IMR-90 (cell line): ENCODE data around the gene MFN2. TPM values are rescaled to one million over a fixed set of nuclear protein-coding genes. Genes with fewer than 3 reads are reported as not detected.

Experiments
- ATAC-seq: fragments of 200-7000 bp; cut with Tn5 transposase; 2 replicates; pipeline ENCODE4 v1.9.1; 2020; ENCODE audit warnings: low read depth, mild to moderate bottlenecking, moderate library complexity
- BruUV-seq: library from RNA; stranded (reverse); fragments of 400-500 nt; replicated peaks from 2 replicates; lab custom pipeline; 2021; lab: Mats Ljungman, UMichigan
- CTCF ChIA-PET: fragments of 300-600 bp; formaldehyde crosslinking; extraction: SDS; loops from one replicate; lab custom pipeline; 2021; ENCODE audit warnings: antibody characterized with exemption; lab: Yijun Ruan, JAX
- POLR2A ChIA-PET: fragments of 300-600 bp; sonication (Branson Sonifier 250); formaldehyde crosslinking; loops from one replicate; lab custom pipeline; 2022; ENCODE audit warnings: antibody characterized with exemption; ENCODE audit not compliant: unreplicated experiment; lab: Charles Lee
- DNase-seq: peaks from one replicate; pipeline ENCODE4 v3.0.0; 2013
- H2AFZ ChIP-seq: replicated peaks from 2 replicates; pipeline ENCODE3; 2013; ENCODE audit warnings: low read length, mild to moderate bottlenecking; ENCODE audit not compliant: poor library complexity
- H2AK5ac ChIP-seq: 2 replicates; pipeline ENCODE4 v1.6.1; 2013; ENCODE audit warnings: low read depth, low read length, inconsistent platforms
- H2AK9ac ChIP-seq: replicated peaks from 2 replicates; pipeline ENCODE3; 2013; ENCODE audit warnings: mild to moderate bottlenecking, low read depth, low read length, moderate library complexity; ENCODE audit not compliant: poor library complexity
- H2BK120ac ChIP-seq: 2 replicates; pipeline ENCODE4 v1.6.1; 2013; ENCODE audit warnings: low read depth, low read length, inconsistent platforms
- H2BK15ac ChIP-seq: 3 replicates; pipeline ENCODE4 v1.6.1; 2013; ENCODE audit warnings: low read depth, low read length, inconsistent platforms
- H2BK20ac ChIP-seq: 2 replicates; pipeline ENCODE4 v1.6.1; 2013; ENCODE audit warnings: low read depth, mild to moderate bottlenecking, inconsistent platforms, low read length, moderate library complexity
- H2BK5ac ChIP-seq: 2 replicates; pipeline ENCODE4 v1.6.1; 2013; ENCODE audit warnings: mild to moderate bottlenecking, low read depth, low read length, inconsistent platforms; ENCODE audit not compliant: poor library complexity, severe bottlenecking
- H3K14ac ChIP-seq: replicated peaks from 2 replicates; pipeline ENCODE4 v1.6.1; 2013; ENCODE audit warnings: low read depth, low read length, inconsistent platforms
- H3K18ac ChIP-seq: 2 replicates; pipeline ENCODE4 v1.6.1; 2013; ENCODE audit warnings: low read depth, low read length, control low read depth
- H3K23ac ChIP-seq: 2 replicates; pipeline ENCODE4 v1.6.1; 2013; ENCODE audit warnings: low read depth, low read length, inconsistent platforms
- H3K27ac ChIP-seq: 2 replicates; pipeline ENCODE4 v1.5.1; 2013; ENCODE audit warnings: mild to moderate bottlenecking, control low read depth, low read length; ENCODE audit not compliant: insufficient read depth
- H3K27me3 ChIP-seq: 2 replicates; pipeline ENCODE4 v1.6.1; 2013; ENCODE audit warnings: low read length; ENCODE audit not compliant: control insufficient read depth, insufficient read depth
- H3K36me3 ChIP-seq: 2 replicates; pipeline ENCODE4 v1.6.1; 2013; ENCODE audit warnings: low read length, mixed read lengths; ENCODE audit not compliant: control insufficient read depth, insufficient read depth
- H3K4ac ChIP-seq: 2 replicates; pipeline ENCODE4 v1.6.1; 2013; ENCODE audit warnings: low read depth, low read length, inconsistent platforms
- H3K4me1 ChIP-seq: 2 replicates; pipeline ENCODE4 v1.6.1; 2013; ENCODE audit warnings: low read length, mixed read lengths; ENCODE audit not compliant: control insufficient read depth, insufficient read depth
- H3K4me2 ChIP-seq: 2 replicates; pipeline ENCODE4 v1.6.1; 2013; ENCODE audit warnings: low read depth, mild to moderate bottlenecking, control low read depth, low read length, moderate library complexity
- H3K4me3 ChIP-seq: 2 replicates; pipeline ENCODE4 v1.5.1; 2013; ENCODE audit warnings: low read depth, mild to moderate bottlenecking, control low read depth, low read length, moderate library complexity; ENCODE audit not compliant: insufficient read depth
- H3K56ac ChIP-seq: 2 replicates; pipeline ENCODE4 v1.6.1; 2013; ENCODE audit warnings: low read length, inconsistent platforms; ENCODE audit not compliant: insufficient read depth; ENCODE audit errors: extremely low read depth
- H3K79me1 ChIP-seq, 2 experiments: 2 replicates each; pipeline ENCODE4 v1.6.1; 2013; ENCODE audit warnings: low read length in 2 of 2, inconsistent platforms in 1 of 2, low read depth in 1 of 2
- H3K9ac ChIP-seq: 2 replicates; pipeline ENCODE4 v1.6.1; 2013; ENCODE audit warnings: low read depth, low read length, control low read depth
- H3K9me1 ChIP-seq: 2 replicates; pipeline ENCODE4 v1.6.1; 2013; ENCODE audit warnings: low read length, inconsistent platforms; ENCODE audit not compliant: insufficient read depth
- H3K9me3 ChIP-seq: 2 replicates; pipeline ENCODE4 v1.6.1; 2013; ENCODE audit warnings: low read length; ENCODE audit not compliant: control insufficient read depth, insufficient read depth
- H4K20me1 ChIP-seq: 2 replicates; pipeline ENCODE4 v1.6.1; 2013; ENCODE audit warnings: low read length, inconsistent platforms; ENCODE audit not compliant: insufficient read depth
- H4K5ac ChIP-seq: 2 replicates; pipeline ENCODE4 v1.6.1; 2013; ENCODE audit warnings: mild to moderate bottlenecking, low read depth, low read length, control low read depth
- H4K8ac ChIP-seq, 2 experiments: 2 replicates each; pipeline ENCODE4 v1.6.1; 2013; ENCODE audit warnings: low read depth in 2 of 2, low read length in 2 of 2, control low read depth in 1 of 2, inconsistent platforms in 1 of 2
- H4K91ac ChIP-seq: 2 replicates; pipeline ENCODE4 v1.6.1; 2013; ENCODE audit warnings: low read depth, low read length, inconsistent platforms; ENCODE audit not compliant: insufficient read depth
- BHLHE40 ChIP-seq: fragments of 150-350 bp; IDR thresholded peaks from 2 replicates; pipeline ENCODE4 v1.6.1; 2016; ENCODE audit warnings: mild to moderate bottlenecking, low read depth, low read length
- CEBPB ChIP-seq: IDR thresholded peaks from 2 replicates; pipeline ENCODE4 v1.6.1; 2012; ENCODE audit warnings: low read depth, low read length, improper control_type of control experiment
- FOS ChIP-seq: fragments of 150-350 bp; IDR thresholded peaks from 2 replicates; pipeline ENCODE4 v1.6.1; 2016; ENCODE audit warnings: low read depth, low read length
- MAFK ChIP-seq: IDR thresholded peaks from 2 replicates; pipeline ENCODE4 v1.6.1; 2012; ENCODE audit warnings: low read depth, low read length, improper control_type of control experiment
- MAZ ChIP-seq: IDR thresholded peaks from 2 replicates; pipeline ENCODE4 v1.6.1; 2012; ENCODE audit warnings: low read depth, mild to moderate bottlenecking, low read length, improper control_type of control experiment, moderate library complexity, borderline replicate concordance
- NFE2L2 ChIP-seq: fragments of 150-350 bp; IDR thresholded peaks from 2 replicates; pipeline ENCODE4 v1.6.1; 2016; ENCODE audit warnings: low read depth, mild to moderate bottlenecking, low read length
- RAD21 ChIP-seq: IDR thresholded peaks from 2 replicates; pipeline ENCODE4 v1.6.1; 2012; ENCODE audit warnings: low read length, improper control_type of control experiment
- USF2 ChIP-seq: fragments of 150-350 bp; IDR thresholded peaks from 2 replicates; pipeline ENCODE4 v1.6.1; 2017; ENCODE audit warnings: mild to moderate bottlenecking, antibody characterized with exemption, low read length, low read depth
- WGBS, 2 experiments: methylation state at CpG; one replicate each; pipeline versions ENCODE4 v1.1.5 to v1.1.7; 2013; ENCODE audit warnings: missing lambda C conversion rate in 2 of 2; ENCODE audit not compliant: insufficient read length in 1 of 2; ENCODE audit errors: extremely low coverage in 2 of 2; 5-methylcytosine and 5-hydroxymethylcytosine counted together
- dilution Hi-C: fragments of 300-500 bp; cut with HindIII; formaldehyde crosslinking; loops from one replicate; pipeline ENCODE4 v1.14.3; 2018; ENCODE audit warnings: low sequenced_read_pairs; ENCODE audit not compliant: unreplicated experiment
- in situ Hi-C: fragments of 300-500 bp; cut with MboI; formaldehyde crosslinking; loops from 3 replicates; pipeline ENCODE4 v1.14.3; 2019; ENCODE audit warnings: low sequenced_read_pairs, inconsistent platforms, mixed read lengths
- intact Hi-C: fragments of 100-400 bp; cut with micrococcal nuclease; formaldehyde crosslinking; loops from 2 replicates; pipeline ENCODE4 v1.10.0; 2022
- polyA plus RNA-seq, 3 experiments: library from polyadenylated mRNA; depleted of rRNA; stranded (reverse); fragments of >200 nt; gene quantifications; 2 replicates each; pipeline ENCODE4 v1.2.3, GENCODE V29; 2012; ENCODE audit warnings: low replicate concordance in 1 of 3
- total RNA-seq: library from RNA; depleted of rRNA; stranded (reverse); fragments of >200 nt; gene quantifications from 2 replicates; pipeline ENCODE4 v1.2.3, GENCODE V29; 2012

Gene MFN2
- total and polyA plus RNA-seq, 2 of the 4 experiments (the other 2 are of a cell fraction), result 52.8 to 84.2 TPM

- in situ Hi-C loops (no loop called here), dilution Hi-C loops (no loop called here), intact Hi-C loops (no loop called here)
- DNase-seq (no peak), ATAC-seq (no peak)
- Histone ChIP-seq H3K4me1 (no peaks in the 10 kb centered on the region), H4K20me1 (peaks cover 8% of the 10 kb centered on the region), H3K9me3 (no peaks in the 10 kb centered on the region), H2BK15ac (no peak overlapping the region), H2AK9ac (no peak overlapping the region), H2BK20ac (no peak overlapping the region), H3K4me3 (no peak overlapping the region), H3K23ac (no peak overlapping the region), H3K4me2 (no peak overlapping the region), H3K56ac (no peak overlapping the region), H3K14ac (no peak overlapping the region), H3K4ac (no peak overlapping the region), H3K9me1 (no peaks in the 10 kb centered on the region), H3K27ac (no peak overlapping the region), H3K18ac (no peak overlapping the region), H2BK120ac (no peak overlapping the region), H4K5ac (no peak overlapping the region), H3K79me1 (peaks cover 5 to 13% of the 10 kb centered on the region in 2 experiments; a peak in 2 of 4 replicates), H2AK5ac (no peak overlapping the region), H2BK5ac (no peak overlapping the region), H3K36me3 (peaks cover 72% of the 10 kb centered on the region), H3K9ac (no peak overlapping the region), H4K8ac (no peak overlapping the region), H4K91ac (no peak overlapping the region), H3K27me3 (no peaks in the 10 kb centered on the region), H2AFZ (no peak overlapping the region)
- TF ChIP-seq MAZ, result no peak
- TF ChIP-seq MAFK, result no peak
- TF ChIP-seq NFE2L2, result no peak
- no peak for TF ChIP-seq USF2
- no peak for TF ChIP-seq BHLHE40
- TF ChIP-seq CEBPB, result no peak
- no peak for TF ChIP-seq RAD21
- no peak for TF ChIP-seq FOS
- ChIA-PET POLR2A (no interaction called here), CTCF (no interaction called here)
- no TSS peak for BruUV-seq
- 96% methylated on average over 3 of the region's 5 CpGs; no CpG with 5 or more reads in 1 of the 2 experiments for WGBS, 2 experiments
These were observed 20.0 kb upstream of the MFN2 start for GRCh38 chr1:11960276-11960675.
